ENCODE measurements around the gene BANF2. TPM values are rescaled to one million over a fixed set of nuclear protein-coding genes. Genes with fewer than 3 reads are reported as not detected.

The BANF2 gene
- polyA plus RNA-seq, 3 donors = not detected

- Mint-ChIP-seq H3K27ac (no peak overlapping the region), H3K27me3 (ENCODE audit: low read depth in 3 of 3) (peaks cover 3 to 13% (median 6%) of the 10 kb centered on the region in 3 donors), H3K36me3 (no peaks in the 10 kb centered on the region), H3K9me3 (no peaks in the 10 kb centered on the region), H3K4me1 (no peaks in the 10 kb centered on the region), H3K4me3 (no peak overlapping the region)
- WGBS (ENCODE audit: insufficient coverage) = 92% methylated on average over 1 of the region's 2 CpGs
- Histone ChIP-seq H3K9me3 (replicated peaks in 1 of 2; ENCODE audit: control insufficient read depth in 1 of 2, insufficient read depth in 1 of 2, low read length in 2 of 2) (no peaks in the 10 kb centered on the region), H3K36me3 (replicated peaks in 1 of 2; ENCODE audit: control insufficient read depth in 1 of 2, insufficient read depth in 2 of 2, low read length in 2 of 2) (no peaks in the 10 kb centered on the region), H4K20me1 (ENCODE audit: insufficient read depth, low read length) (no peaks in the 10 kb centered on the region), H3K4me1 (ENCODE audit: control insufficient read depth in 1 of 2, insufficient read depth in 2 of 2, low read length in 2 of 2) (no peaks in the 10 kb centered on the region), H3K27ac (ENCODE audit: low read depth in 1 of 2, low read length in 2 of 2) (no peak overlapping the region), H3K4me2 (replicated peaks; ENCODE audit: extremely low read depth, low read length, poor library complexity, severe bottlenecking) (no peak overlapping the region), H2AFZ (ENCODE audit: insufficient read depth, low read depth, low read length, poor library complexity, severe bottlenecking) (no peak overlapping the region), H3K27me3 (ENCODE audit: control insufficient read depth in 2 of 2, insufficient read depth in 2 of 2, low read length in 2 of 2) (no peaks in the 10 kb centered on the region), H3K9ac (ENCODE audit: insufficient read depth, low read length, poor library complexity, severe bottlenecking) (no peak overlapping the region), H3K4me3 (replicated peaks in 1 of 3; ENCODE audit: low read depth in 2 of 3, low read length in 3 of 3) (no peak overlapping the region), H3K79me2 (ENCODE audit: insufficient read depth, low read length) (no peaks in the 10 kb centered on the region)
- DNase-seq = no peak
- intact Hi-C loops (cut with micrococcal nuclease) = no loop called here
- no peak for TF ChIP-seq CTCF (IDR thresholded peaks at IDR 0.05)
Observed at GRCh38 chr20:17750722-17751045, 50.9 kb downstream of the BANF2 start.

- H2AFZ ChIP-seq (ENCODE audit: insufficient read depth, low read depth, low read length, poor library complexity, severe bottlenecking) = no peak overlapping the region
- no peaks in the 10 kb centered on the region for H3K36me3 ChIP-seq (replicated peaks in 1 of 2; ENCODE audit: control insufficient read depth in 1 of 2, insufficient read depth in 2 of 2, low read length in 2 of 2)
- no peak overlapping the region for H3K4me3 ChIP-seq (replicated peaks in 1 of 3; ENCODE audit: low read depth in 2 of 3, low read length in 3 of 3)
- no peak overlapping the region for H3K9ac ChIP-seq (ENCODE audit: insufficient read depth, low read length, poor library complexity, severe bottlenecking)
- no peak overlapping the region for H3K4me3 Mint-ChIP-seq
- peaks cover 2 to 13% (median 8%) of the 10 kb centered on the region in 3 donors for H3K27me3 Mint-ChIP-seq (ENCODE audit: low read depth in 3 of 3)
- H3K9me3 ChIP-seq (replicated peaks in 1 of 2; ENCODE audit: control insufficient read depth in 1 of 2, insufficient read depth in 1 of 2, low read length in 2 of 2) = no peaks in the 10 kb centered on the region
- no peak overlapping the region for H3K4me2 ChIP-seq (replicated peaks; ENCODE audit: extremely low read depth, low read length, poor library complexity, severe bottlenecking)
- no peak for DNase-seq
- no peak overlapping the region for H3K27ac ChIP-seq (ENCODE audit: low read depth in 1 of 2, low read length in 2 of 2)
- no peaks in the 10 kb centered on the region for H3K4me1 ChIP-seq (ENCODE audit: control insufficient read depth in 1 of 2, insufficient read depth in 2 of 2, low read length in 2 of 2)
- 97% methylated on average over 3 of the region's 8 CpGs for WGBS (ENCODE audit: insufficient coverage)
- no peaks in the 10 kb centered on the region for H3K36me3 Mint-ChIP-seq
- no peaks in the 10 kb centered on the region for H3K79me2 ChIP-seq (ENCODE audit: insufficient read depth, low read length)
- no peaks in the 10 kb centered on the region for H3K9me3 Mint-ChIP-seq
- H3K27ac Mint-ChIP-seq = no peak overlapping the region
- no peaks in the 10 kb centered on the region for H3K27me3 ChIP-seq (ENCODE audit: control insufficient read depth in 2 of 2, insufficient read depth in 2 of 2, low read length in 2 of 2)
- H3K4me1 Mint-ChIP-seq = no peaks in the 10 kb centered on the region
- no peaks in the 10 kb centered on the region for H4K20me1 ChIP-seq (ENCODE audit: insufficient read depth, low read length)
- TF ChIP-seq CTCF (IDR thresholded peaks at IDR 0.05) = no peak
- intact Hi-C loops (cut with micrococcal nuclease) = no loop called here
Observed at GRCh38 chr20:17751640-17752039, 51.9 kb downstream of the BANF2 start.
